GM19025 (cell line): Measurements from ENCODE around the gene PDE4D.

Source experiments
- ATAC-seq: cut with Tn5 transposase; IDR thresholded peaks from one replicate; pipeline ENCODE4 v1.9.1; 2021; ENCODE audit warnings: mild to moderate bottlenecking, low read depth, moderate library complexity; ENCODE audit not compliant: unreplicated experiment

PDE4D gene

DNA sequence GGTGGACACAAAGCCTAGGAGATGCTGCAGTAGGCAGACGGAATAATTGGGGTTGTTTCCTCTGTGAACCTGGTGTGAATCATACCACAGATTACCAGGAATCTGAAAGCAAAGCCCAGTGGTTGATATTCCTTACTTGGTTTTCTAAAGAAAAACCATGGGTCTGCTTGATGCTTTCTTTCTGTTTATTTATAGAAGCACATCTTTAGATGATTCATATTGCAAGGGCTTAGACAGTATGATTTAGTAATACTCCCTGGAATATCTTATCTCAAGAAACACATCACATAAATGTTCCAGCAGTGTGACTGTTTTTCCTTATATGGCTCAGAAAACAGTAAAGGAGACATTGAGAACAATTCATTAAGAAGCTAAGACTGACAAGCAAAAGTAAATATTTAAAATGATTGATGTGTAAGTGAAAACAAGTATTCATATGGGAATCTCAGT, 687.4 kb downstream of the PDE4D start:
- no peak for ATAC-seq

DNA sequence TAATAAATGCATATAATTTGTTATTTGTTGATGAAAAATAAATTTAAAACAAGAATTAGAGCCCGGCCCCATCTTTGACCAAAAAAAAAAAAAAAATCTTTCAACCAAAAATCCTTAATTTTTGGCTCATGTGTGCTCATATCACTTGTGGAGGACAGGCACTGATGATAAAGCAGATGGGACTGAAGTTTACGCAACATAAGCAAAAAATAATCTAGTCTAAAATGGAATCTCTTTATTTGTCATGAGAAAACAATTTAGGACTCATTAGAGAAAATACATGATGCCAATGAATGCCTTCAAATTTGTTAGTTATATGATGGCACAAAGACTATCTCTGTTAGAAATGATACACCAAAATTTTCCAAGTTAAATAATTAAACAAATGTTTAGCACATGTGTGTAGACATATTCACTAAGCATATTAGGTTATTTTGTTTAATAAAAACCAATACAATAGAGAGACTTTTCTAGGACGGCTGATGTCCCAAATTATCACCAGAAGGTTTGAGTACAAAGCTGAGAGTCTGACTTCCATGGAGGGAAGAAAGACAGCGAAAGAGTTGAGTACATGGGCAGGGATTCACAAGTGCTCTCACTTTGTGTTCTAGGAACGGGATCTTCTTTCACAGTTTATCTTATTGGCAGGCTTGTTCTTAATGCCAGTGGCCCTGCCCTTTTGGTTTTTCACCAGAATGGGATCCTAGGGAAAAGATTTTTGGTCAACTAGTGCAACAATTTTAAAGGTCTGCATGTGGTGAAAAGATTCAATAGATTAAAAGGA, 689.2 kb downstream of the PDE4D start:
- ATAC-seq, result no peak

DNA sequence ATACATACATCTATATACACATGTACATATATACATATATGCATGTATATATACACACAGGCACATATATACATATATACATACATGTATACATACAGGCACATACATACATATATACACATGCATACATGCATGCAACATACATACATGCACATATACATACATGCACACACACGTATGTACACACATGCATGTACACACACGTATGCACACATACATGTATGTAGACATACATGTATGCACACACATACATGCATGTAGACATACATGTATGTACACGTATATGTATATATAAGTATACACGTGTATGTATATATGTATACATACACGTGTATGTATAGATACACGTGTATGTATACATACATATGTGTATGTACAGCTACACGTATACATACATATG, 693.7 kb downstream of the PDE4D start:
- no peak for ATAC-seq

DNA sequence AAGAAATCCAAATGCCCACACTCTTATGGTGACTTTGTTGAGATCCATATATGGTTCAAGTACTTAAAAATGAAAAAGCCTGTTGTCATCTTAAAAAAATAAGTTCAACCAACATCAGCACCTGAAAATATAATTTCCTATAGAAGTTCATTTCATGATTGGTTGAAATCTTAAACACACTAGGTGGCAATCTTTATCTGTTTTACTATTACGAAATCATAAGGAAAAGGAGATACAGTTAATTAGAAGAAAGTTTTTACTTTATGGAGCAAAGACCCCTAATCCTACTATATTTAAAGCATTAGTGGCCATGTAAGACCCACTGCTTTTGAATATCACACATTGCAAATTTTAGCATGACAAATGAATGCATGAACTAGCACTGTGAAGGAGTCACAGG, 694.7 kb downstream of the PDE4D start:
- ATAC-seq, result no peak

DNA sequence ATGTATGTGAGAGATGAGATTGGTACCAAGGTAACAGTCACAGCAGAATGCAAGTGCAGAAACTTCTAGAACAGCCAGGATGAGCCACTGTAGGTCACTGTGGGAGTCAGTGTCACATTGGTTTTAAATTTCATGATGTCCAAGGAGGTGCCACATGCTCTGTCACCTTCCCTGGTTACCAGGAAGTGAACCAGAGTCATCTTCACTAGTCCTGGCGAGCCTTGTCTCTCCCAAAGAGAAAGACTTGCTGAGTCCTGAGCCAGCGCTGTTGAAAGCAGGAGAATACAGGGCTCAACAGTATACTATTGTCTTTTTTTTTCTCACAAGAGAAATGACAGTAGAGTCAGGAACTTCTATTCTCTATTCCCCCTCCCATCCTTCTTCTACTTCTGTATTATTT, 695.2 kb downstream of the PDE4D start:
- no peak for ATAC-seq

DNA sequence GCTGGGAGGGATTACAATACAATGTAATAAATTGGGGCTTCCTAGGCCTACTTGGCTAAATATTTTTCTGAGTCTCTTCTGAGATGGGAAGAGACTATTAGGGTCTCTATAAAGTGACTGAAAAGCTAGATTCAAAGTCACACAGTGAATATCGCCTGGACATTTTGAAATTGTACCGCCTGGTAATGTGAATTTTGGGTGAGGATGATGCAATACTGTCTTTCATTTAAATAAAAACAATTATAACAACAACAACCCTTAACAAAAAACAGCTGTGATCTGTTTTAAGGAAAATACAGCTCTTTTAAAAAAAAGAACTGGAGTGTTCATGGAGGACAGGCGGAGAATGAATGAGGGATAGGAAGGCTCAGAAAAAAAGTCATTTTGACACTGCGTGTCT, 695.6 kb downstream of the PDE4D start:
- no peak for ATAC-seq

DNA sequence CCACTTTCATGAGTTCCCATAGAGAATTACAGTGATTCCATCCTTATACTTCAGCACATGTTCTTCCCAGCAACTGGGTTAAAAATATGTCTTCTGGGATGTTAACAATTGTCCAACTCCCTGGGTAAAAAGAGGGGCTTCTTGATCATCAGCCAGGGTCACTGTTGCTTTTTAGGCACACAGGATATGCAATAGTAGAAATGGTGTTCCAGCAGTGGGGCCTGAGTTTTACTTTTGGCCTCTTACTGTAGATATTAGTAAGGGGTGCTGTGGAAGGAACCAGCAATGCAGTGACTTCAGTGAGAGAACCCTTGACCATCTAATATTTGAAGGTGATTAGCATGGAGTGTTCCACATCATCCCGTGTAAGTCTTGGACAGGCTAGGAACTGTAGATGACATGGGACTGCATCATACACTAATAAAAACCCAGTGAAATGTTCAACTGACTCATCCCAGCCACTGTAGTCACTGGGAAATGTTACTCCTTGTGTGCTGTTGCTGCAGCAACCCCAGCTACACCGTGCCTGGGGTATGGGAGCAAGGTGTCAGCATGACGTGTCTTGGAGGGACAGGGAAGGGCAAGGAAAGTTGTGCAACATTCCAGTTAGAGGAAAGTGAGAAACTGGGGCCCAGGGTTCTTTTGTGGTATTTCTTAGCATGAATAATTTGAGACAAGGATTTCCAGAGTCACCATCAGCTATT, 699.8 kb downstream of the PDE4D start:
- no peak for ATAC-seq

DNA sequence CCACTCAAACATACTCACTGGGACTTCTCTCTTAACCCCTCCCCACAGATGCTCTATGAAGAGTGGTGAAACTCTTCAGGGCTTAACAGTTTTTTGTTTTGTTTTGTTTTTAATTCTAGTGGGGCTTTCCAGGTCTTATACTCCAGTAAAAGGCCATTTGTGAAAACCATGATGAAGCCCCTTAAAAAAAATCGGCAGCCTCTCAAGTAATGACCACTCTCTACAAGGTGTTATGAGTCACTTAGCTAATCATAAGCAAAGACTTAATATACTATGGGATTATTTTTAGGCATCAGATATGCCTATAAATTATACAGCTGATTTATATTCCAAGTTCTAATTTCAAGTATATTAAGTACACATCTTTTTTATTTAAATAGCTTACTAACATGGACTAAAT, 702.8 kb downstream of the PDE4D start:
- no peak for ATAC-seq

DNA sequence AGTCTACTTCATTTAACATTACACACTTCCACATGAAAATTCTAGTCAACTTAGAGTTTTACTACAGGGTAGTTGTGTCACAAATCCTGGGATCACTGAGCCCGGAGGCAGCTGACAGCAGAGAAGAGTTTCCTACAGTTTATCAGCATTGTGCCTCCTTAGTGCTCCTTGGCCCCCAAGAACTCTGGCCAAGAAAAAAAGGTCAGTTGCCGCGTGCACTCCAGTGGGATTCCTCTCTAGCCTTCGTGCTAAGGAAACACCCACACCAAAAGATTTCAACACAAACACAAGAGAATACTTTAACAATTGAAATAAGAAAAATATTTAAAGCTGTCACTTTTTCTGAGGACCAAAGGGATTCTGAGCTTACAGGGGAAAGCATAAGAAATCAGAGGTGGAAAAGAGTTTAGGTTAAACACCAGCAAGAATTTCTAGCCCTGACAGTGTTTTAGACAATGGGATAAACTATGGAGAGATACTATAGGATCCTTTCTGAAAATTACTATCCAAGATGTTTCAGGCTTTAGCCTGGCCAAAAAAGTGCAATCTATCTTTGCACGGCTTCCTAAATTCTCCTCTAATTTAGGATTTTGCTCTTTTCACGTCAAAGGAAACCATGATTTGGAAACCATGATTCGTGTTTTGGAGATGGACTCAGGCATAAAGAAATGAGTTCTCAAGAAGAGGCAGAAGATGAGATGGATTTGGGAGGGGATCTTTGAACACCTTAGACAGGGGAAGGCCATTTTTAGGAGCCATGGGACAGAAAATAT, 703.9 kb downstream of the PDE4D start:
- ATAC-seq, result no peak

DNA sequence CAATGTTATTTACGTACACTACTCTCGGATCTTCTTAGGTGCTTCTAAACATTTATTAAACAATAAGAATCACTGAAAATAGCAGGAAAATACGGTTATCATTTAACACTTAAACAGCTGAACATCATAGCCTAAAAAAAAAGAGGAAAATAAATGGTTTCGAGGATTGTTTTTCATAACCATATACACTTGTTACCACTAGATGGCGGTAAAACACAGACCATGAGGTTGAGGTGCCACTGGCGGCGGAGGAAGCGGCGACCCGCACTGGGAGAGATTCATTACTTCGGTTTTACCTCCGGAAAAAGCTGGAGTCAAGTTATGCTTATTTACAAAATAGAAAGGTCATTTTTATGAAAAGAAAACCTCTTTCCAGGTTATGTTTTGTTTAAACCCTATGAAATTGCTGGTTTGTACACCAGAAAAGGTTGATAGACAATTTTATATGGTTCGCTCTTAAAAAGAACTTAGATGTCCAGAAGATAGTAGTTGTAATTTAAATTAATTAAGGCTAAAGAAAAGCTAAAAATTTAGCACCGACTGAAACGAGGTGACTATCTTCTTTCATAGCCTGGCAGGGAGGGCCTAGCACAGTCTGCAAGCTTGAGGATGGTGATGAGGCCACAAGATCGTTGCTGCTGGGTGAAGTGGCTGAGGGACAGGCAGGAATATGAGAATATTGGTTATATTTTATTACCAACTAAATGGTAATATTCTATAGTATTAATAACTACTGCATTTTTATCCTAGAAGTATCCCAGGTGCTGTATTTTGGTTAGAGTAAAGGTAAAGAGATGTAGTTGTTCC, 704.9 kb downstream of the PDE4D start:
- ATAC-seq, result no peak

DNA sequence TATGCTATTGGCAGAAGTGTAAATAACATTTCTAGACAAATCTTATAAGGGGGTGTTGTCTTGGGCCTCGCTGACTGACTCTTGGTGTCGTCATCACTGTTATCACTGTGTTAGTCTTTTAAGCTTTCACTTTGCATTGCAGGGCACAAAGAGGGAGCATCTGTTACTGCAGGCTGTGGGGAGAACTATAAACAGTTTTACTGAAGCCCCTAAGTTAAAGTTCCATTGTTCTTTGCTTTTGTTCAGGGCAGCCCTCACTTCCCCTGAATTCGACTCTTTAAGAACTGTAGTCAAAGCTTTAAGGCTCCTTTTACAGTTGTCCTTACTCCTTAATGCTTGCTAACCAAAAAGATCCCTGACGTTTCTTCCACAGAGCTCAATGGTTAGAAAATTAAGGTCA, 705.7 kb downstream of the PDE4D start:
- no peak for ATAC-seq

DNA sequence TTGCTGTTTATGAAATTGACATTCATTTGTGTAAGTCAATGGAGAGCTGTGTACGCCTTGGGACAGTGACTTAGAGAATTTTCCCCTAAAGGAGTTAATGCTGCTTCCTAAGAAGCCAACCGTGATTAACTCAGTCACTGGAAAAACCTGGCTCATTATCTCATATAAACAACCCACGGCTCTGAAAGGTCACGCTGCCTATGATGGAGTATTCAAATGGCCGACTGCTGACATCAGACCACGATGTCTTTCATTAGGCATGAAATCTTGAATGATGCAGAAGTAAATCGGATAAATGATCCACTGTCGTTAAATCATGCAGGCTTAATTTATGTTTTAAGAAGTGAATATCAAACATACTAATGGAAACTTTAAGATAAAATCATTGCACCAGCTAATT, 706.9 kb downstream of the PDE4D start:
- ATAC-seq, result no peak

DNA sequence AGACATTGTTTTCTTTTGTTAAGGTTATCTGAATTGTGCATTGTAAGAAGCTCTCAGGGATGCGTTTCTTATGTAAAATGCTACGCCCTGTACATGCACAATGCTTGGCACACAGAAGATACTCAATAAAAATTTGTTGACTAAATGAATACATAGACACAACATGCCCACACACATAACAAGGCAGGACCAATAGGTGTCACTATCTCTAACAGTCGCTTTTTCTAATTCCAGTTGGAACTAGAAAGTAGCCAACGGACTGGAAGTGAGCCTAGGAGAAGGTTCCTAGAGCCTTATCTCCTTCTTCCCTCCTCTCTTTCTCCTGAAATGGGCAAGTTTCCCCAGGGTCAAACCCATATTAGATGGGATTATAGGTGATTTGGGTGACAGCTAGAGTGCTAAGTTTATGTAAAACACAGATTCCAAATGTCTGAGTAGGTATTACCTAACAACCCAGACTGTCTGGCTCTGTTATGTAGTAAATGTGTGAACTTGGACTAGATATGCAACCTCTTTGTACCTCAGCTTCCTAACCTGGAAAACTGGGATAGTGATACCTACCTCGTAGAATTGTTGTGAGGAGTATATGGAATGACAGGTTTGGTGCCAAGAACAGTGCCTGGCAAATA, 707.7 kb downstream of the PDE4D start:
- ATAC-seq, result no peak

DNA sequence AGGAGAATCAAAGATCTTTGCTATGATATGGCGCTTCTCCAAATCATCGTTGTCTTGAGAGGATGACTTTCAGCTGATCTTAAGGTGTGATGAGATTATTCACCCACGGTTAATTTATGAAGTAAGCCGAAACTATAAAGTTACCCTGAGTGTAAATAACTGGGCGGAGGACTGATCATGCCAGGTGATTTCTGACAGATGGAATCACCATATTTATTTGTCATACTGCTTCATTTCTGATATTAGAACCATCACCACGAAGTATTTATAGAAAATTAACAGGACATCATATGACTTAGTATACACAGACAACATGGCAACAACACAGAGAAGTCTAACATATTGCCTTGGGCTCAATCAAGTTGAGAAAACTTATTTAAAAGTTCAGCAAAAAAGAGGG, 708.8 kb downstream of the PDE4D start:
- no peak for ATAC-seq

DNA sequence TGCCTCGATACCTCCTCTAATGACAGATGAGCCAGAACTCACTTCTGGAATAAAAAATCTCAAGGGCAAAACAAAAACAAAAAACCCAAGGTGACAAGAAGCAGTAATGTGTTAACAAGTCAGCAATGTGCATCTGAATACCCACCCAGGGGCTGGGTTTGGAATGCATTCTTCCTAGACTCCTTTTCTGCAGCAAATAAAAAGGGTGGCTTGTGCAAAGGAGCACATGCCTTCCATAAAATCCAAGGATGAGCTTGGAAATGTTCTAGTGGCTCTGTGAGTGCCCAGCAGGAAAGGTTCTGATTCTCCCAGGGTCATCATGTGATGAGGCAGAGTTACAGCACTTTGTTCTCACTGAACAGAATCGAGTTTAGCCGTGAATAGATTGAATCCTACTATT, 710.8 kb downstream of the PDE4D start:
- ATAC-seq, result no peak

DNA sequence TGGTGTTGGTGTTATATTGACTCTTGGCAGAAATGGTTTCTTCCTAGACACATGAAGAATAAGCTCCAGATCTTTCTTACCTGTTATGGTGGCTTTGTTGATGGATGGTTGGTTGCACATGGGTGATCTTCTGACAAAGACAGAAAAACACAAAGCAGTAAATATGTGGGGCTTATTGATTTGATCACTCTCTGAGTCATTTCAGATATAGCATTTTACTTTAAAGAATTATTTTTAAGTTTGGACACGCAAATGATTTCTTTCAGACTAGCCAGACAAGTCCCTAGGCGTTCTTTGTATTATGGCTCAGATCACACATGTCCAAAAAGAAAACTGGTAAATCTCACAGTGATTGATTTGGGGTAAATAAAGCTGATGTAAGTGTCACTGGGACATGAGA, 713.0 kb downstream of the PDE4D start:
- ATAC-seq, result peak; percentile 54

DNA sequence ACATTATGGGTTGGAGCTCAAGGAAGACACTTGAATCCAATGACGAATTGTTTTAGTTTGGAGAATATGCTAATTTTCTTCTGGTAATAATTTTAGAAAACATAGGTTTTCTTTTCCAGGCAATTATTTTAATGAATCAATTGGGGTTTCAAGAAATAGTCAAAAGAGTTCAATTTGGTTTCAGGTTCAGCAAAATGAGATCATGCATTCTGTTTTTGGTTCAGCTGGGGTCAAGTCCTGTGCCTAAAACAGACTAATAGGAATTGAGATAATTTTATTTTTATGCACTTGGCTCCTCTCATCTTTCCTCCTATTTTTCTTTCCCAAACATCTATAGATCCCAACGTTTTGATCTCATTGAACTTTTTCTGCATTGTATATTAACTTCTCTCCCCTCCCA, 713.8 kb downstream of the PDE4D start:
- ATAC-seq, result no peak

DNA sequence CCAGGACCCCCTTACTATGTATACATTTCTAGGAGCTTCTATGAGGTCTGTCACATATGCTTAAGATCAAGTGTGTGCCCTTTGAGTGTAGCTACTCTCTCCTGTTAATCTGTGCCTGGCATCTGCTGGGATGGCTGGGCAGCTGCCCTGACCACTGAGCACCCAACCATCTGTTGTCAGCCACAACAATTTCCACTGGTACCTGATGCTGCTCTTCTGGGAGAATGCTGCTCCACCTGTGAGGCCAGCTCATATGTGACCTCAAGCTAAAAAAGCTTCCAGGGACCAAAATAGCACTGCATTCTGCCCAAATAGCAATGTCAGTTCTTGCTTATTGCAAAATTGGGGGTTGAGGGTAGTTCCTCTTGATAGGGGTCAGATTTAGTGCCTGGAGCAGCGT, 715.0 kb downstream of the PDE4D start:
- ATAC-seq, result peak; percentile 4

DNA sequence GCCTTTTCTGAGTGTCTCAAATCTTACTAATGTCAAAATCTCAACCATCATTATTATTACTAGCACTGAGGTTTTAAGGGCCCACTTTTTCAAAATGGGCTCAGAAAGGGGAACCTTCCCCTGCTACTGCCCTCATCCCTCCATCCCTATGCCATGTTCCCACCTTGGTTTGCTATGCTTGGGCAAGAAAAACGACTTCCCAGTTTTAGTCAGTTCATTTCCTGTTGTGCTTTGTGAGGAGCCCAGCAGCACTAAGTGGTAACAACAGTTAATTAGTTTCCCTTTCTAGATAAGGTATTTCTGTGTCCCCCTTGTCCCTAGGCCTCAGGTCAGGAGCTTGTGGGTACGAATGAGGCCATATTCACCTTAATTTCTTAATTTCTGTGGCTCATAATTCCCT, 715.5 kb downstream of the PDE4D start:
- ATAC-seq, result peak; percentile 37

DNA sequence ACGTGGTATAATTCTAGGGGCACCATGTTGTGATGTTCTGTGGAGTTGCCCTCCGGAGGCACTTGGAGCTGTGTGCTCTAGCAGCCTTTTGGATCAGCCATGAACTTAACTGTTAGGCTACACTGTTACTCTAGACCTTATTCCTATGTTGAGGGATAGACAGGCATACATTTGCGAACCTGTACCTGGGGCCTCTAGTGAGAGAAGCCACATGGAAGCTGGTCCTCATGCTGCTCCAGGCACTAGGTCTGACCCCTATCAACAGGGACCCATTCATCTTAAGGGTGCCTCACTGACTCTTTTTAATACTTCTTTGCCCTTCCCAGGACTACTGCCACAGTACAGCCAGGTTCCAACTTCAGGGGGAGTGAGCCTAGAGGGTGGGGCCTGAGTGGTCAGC, 715.9 kb downstream of the PDE4D start:
- ATAC-seq, result no peak
